CD4-positive, alpha-beta T cell treated with Interleukin-21 for 1 hour (primary cell): Measurements from ENCODE around the gene SPATA19.

Source experiments
- DNase-seq: peaks from one replicate; pipeline ENCODE4 v3.0.0-alpha.2; 2020

Gene SPATA19

GRCh38 chr11:133817449-133817848 lies 27.9 kb downstream of the SPATA19 start:
- no peak for DNase-seq

DNA sequence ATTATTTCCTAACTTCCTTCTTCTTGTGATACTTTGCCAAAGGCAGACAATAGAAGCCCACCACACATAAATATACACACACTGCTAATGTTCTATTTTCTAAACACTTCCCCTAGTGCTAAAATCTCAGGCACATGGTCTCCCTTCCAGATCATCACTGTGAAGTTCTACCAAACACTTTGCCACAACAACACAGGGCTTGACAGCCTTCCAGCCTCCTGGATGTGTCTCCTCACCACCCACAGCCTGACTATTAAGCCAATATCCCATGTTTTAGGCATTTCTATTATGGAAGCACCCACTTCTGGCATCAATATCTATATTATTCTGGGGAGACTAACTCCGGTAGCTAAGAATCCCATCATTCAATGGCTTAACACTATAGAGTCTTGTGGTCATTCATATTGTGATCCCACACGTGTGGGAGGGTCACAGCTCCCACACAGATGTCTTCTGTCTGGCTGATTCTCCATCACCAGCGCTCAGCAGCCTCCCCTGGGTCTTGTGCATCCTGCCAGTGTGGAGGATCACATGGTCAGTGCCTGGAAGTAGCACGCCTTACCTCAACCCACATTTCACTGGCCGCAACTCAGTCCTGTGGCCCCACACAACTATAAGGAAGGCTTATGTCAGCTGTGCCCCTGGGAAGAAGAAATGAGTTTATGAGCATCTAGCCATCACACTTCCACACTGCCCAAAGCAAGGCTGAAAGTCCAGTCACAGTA lies 29.0 kb downstream of the SPATA19 start:
- DNase-seq = no peak

DNA sequence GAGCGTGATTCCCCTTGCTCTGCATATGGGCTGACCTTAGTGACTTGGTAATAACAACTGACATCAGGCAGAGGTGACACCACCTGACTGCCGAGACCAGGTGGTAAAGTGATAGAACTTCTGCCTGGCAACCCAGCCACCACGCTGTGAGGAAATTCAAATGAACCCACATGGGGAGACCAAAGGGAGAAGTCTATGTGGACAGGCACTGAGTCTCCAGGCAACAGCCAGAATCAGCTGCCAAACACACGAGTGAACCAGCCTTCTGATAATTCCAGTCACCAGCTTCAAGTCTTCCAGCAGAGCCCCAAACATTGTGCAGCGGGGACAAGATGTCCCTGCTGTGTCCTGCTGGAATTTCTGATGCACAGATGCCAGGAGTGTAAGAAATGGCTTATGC lies 29.7 kb downstream of the SPATA19 start:
- DNase-seq = no peak

- no peak for DNase-seq
Measured at GRCh38 chr11:133814588-133815100, 30.7 kb downstream of the SPATA19 start.

GRCh38 chr11:133811850-133812685 lies 33.2 kb downstream of the SPATA19 start:
- DNase-seq = no peak

- DNase-seq = no peak
Measured at GRCh38 chr11:133810766-133811165, 34.5 kb downstream of the SPATA19 start.

DNA sequence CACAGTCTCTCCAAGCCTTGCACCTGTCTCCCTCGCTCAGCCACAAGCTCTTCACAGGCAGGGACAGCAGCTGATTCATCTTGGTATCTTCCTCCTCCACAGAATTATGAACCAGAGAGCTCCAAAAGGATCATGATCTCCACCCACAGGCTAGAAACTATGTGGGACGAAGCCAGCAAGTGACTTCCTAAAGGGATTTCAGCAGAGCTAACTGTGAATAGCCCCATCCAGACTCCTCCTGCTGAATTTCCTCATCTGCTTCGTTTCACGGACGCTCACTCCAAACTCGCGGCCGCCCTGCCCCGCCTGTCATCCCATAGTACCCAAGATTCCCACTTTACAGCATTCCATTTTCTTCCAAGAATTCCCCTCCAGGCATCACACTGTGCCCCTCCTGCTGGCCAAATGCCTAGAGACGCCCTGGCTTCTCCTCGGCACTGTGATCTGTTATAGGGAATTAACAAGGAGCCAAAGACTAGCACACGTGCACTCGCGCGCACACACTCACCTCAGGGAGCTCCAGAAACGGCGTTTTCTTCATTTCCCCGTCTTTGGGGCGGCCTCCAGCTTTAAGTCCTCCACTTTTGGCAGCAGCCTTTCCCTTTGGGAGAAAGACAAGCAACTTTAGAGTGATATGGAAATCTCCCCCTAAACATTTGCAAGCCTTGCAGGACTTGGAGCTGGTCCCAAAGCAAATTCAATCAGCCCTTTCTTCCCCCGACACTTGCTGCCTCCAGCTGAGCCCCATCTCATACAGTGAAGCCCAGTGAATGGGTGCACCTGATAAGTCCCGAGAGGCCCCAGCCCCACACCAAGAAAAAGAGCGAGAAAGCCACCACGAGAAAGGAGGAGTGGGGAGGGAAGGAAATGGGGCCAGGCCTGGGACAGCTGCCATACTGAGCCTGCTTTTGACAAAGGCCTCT lies 35.5 kb downstream of the SPATA19 start:
- DNase-seq = no peak

GRCh38 chr11:133808393-133809140 lies 36.7 kb downstream of the SPATA19 start:
- DNase-seq = no peak

GRCh38 chr11:133803026-133803425 lies 42.3 kb downstream of the SPATA19 start:
- DNase-seq = no peak

DNA sequence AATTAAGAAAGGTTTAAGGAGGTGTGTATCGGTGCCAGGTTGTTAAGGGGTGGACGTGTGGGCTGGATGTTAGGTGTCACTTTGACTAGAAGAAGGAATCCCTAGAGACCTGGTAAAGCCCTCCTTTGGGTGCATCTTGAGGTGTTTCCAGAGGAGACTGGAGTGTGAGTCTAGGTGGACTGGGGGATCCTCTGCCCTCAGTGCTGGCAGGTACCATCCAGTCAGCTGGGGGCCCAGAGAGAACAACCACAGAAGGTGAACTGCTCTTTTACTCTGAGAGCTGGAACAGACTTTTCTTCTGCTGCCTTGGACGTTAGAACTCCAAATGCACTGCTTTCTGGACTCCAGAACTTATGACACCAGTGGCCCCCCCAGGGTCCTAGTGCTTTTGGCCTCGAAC lies 44.0 kb downstream of the SPATA19 start:
- DNase-seq = no peak

- no peak for DNase-seq
Measured at GRCh38 chr11:133800666-133801065, 44.6 kb downstream of the SPATA19 start.

- no peak for DNase-seq
Measured at GRCh38 chr11:133797554-133797953, 47.8 kb downstream of the SPATA19 start.

GRCh38 chr11:133796043-133796795 lies 49.1 kb downstream of the SPATA19 start:
- no peak for DNase-seq

DNA sequence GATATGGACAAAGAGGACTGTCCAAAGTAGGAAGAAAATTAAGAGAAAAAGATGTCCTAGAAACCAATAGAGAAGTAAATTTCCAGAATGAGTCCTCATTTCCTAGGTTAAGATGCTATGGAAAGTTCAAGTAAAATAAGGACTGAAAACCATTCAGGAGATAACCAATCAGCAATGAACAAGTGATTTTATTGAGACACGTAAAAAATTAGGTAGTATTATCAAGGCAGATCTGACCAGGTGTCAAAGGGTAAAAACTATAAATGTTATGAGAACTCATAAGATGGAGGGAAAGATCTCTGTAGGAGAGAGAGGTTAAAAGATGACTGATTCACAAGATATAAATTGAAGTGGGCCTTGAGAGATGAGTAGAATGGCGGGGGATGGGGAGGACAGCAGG lies 50.2 kb downstream of the SPATA19 start:
- no peak for DNase-seq

DNA sequence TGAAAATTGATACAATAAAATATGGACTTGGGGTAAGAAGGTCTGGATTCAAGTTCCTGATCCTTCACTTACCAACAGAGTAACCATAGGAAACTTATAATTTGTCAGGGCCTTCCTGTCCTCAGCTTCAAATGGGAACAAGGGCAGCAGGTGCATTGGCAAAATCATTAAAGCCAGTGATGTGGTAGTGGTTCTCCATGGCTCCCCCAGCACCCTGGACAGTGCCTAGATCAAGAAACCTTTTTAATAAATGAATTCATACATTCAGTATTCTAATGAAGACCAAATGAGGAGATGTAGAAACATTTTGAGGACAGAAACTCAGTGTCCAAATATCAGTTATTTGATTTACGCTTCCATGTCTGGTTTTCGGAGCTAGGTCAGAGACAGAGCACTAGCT lies 51.1 kb downstream of the SPATA19 start:
- no peak for DNase-seq

GRCh38 chr11:133793271-133794035 lies 51.9 kb downstream of the SPATA19 start:
- DNase-seq = no peak

- DNase-seq = no peak
Measured at GRCh38 chr11:133790995-133791394, 54.3 kb downstream of the SPATA19 start.
